H1 (cell line): ENCODE data around the gene ZC3H8. TPM values are rescaled to one million over a fixed set of nuclear protein-coding genes. Genes with fewer than 3 reads are reported as not detected.

Source experiments
- CTCF ChIA-PET: fragments of 300-600 bp; sonication (Branson Sonifier 250); formaldehyde crosslinking; loops from one replicate; lab custom pipeline; 2021; ENCODE audit not compliant: partially characterized antibody; lab: Charles Lee
- POLR2A ChIA-PET: fragments of 300-600 bp; sonication (Branson Sonifier 250); formaldehyde crosslinking; loops from one replicate; lab custom pipeline; 2021; ENCODE audit warnings: inconsistent platforms; ENCODE audit not compliant: partially characterized antibody; lab: Charles Lee
- DNase-seq, 2 experiments: peaks; one replicate each; pipeline versions ENCODE4 v3.0.0 to v3.0.0-alpha.2; 2010 to 2022; ENCODE audit warnings: low spot score in 2 of 2, low read depth in 1 of 2, mixed read lengths in 1 of 2
- FAIRE-seq: peaks from 2 replicates; lab custom pipeline; 2011; peaks lifted over from hg19 to GRCh38; lab: Jason Lieb, UNC
- H2AFZ ChIP-seq: 2 replicates; pipeline ENCODE4 v1.8.1; 2012; ENCODE audit warnings: low read length, inconsistent platforms
- H2AK5ac ChIP-seq: 2 replicates; pipeline ENCODE4 v1.6.1; 2013; ENCODE audit warnings: low read depth, low read length
- H2BK120ac ChIP-seq: replicated peaks from 2 replicates; pipeline ENCODE3; 2013; ENCODE audit warnings: low read depth, low read length, inconsistent platforms
- H2BK12ac ChIP-seq: 2 replicates; pipeline ENCODE4 v1.6.1; 2013; ENCODE audit warnings: low read depth, low read length
- H2BK15ac ChIP-seq: 2 replicates; pipeline ENCODE4 v1.6.1; 2013; ENCODE audit warnings: low read length
- H2BK20ac ChIP-seq: 2 replicates; pipeline ENCODE4 v1.6.1; 2013; ENCODE audit warnings: low read length
- H2BK5ac ChIP-seq: 2 replicates; pipeline ENCODE4 v1.6.1; 2013; ENCODE audit warnings: low read depth, low read length
- H3K14ac ChIP-seq: 2 replicates; pipeline ENCODE4 v1.6.1; 2013; ENCODE audit warnings: inconsistent platforms; ENCODE audit not compliant: insufficient read length
- H3K18ac ChIP-seq: 2 replicates; pipeline ENCODE4 v1.6.1; 2013; ENCODE audit warnings: low read length; ENCODE audit errors: extremely low read depth
- H3K23ac ChIP-seq: 2 replicates; pipeline ENCODE4 v1.6.1; 2013; ENCODE audit warnings: inconsistent platforms; ENCODE audit not compliant: insufficient read length
- H3K23me2 ChIP-seq: 2 replicates; pipeline ENCODE4 v1.6.1; 2013; ENCODE audit warnings: low read depth, low read length
- H3K27ac ChIP-seq: 2 replicates; pipeline ENCODE4 v1.6.1; 2011; ENCODE audit warnings: low read depth, low read length, inconsistent platforms
- H3K27me3 ChIP-seq, 4 experiments: replicated peaks in 1 of 4; 1 replicate in 1 of 4; 2 replicates in 3 of 4; pipeline versions ENCODE4 v1.6.1 to v1.8.1; 2011 to 2013; ENCODE audit warnings: low read length in 3 of 4, mild to moderate bottlenecking in 3 of 4, inconsistent platforms in 2 of 4, mixed read lengths in 2 of 4, moderate library complexity in 1 of 4; ENCODE audit not compliant: control insufficient read depth in 3 of 4, insufficient read depth in 3 of 4; ENCODE audit errors: extremely low read depth in 1 of 4
- H3K36me3 ChIP-seq, 4 experiments: 2 replicates each; pipeline versions ENCODE4 v1.6.1 to v1.8.1; 2011 to 2013; ENCODE audit warnings: mild to moderate bottlenecking in 4 of 4, low read length in 3 of 4, moderate library complexity in 2 of 4, control low read depth in 1 of 4, inconsistent platforms in 1 of 4; ENCODE audit not compliant: insufficient read depth in 4 of 4, control insufficient read depth in 2 of 4
- H3K4ac ChIP-seq: replicated peaks from 2 replicates; pipeline ENCODE3; 2013; ENCODE audit warnings: low read length, low read depth, mixed read lengths, inconsistent platforms; ENCODE audit not compliant: insufficient read length
- H3K4me1 ChIP-seq, 4 experiments: replicated peaks in 1 of 4; 1 replicate in 1 of 4; 2 replicates in 3 of 4; pipeline versions ENCODE4 v1.6.1 to v1.8.1; 2011 to 2013; ENCODE audit warnings: low read length in 3 of 4, inconsistent platforms in 2 of 4, mixed read lengths in 1 of 4; ENCODE audit not compliant: insufficient read depth in 4 of 4, control insufficient read depth in 3 of 4
- H3K4me2 ChIP-seq, 2 experiments: 2 replicates each; pipeline versions ENCODE4 v1.6.1 to v1.8.1; 2011 to 2013; ENCODE audit warnings: low read depth in 2 of 2, low read length in 2 of 2, control low read depth in 1 of 2, inconsistent platforms in 1 of 2, mild to moderate bottlenecking in 1 of 2; ENCODE audit not compliant: insufficient read depth in 1 of 2
- H3K4me3 ChIP-seq, 4 experiments: fragments of 200-600, 300-600 bp in 1 of 4; sonication (generic), shearing (Covaris generic), sonication (Bioruptor Twin) in 1 of 4; 2 replicates each; pipeline versions ENCODE4 v1.5.1 to v1.8.1; 2011 to 2016; ENCODE audit warnings: low read length in 4 of 4, low read depth in 3 of 4, control low read depth in 2 of 4, inconsistent platforms in 2 of 4, mild to moderate bottlenecking in 2 of 4, mixed read lengths in 1 of 4, moderate library complexity in 1 of 4; ENCODE audit not compliant: insufficient read depth in 2 of 4; ENCODE audit errors: extremely low read depth in 1 of 4
- H3K56ac ChIP-seq: replicated peaks from 2 replicates; pipeline ENCODE3; 2013; ENCODE audit warnings: low read depth, mild to moderate bottlenecking, mixed read lengths, low read length, inconsistent platforms; ENCODE audit not compliant: insufficient read length
- H3K79me1 ChIP-seq: 2 replicates; pipeline ENCODE4 v1.6.1; 2013; ENCODE audit warnings: low read depth, low read length, control low read depth
- H3K79me2 ChIP-seq, 2 experiments: 2 replicates each; pipeline versions ENCODE4 v1.6.1 to v1.8.1; 2012 to 2013; ENCODE audit warnings: low read length in 2 of 2, mild to moderate bottlenecking in 2 of 2, inconsistent platforms in 1 of 2; ENCODE audit not compliant: insufficient read depth in 2 of 2, control insufficient read depth in 1 of 2
- H3K9ac ChIP-seq, 4 experiments: replicated peaks in 1 of 4; 1 replicate in 1 of 4; 2 replicates in 3 of 4; pipeline versions ENCODE4 v1.6.1 to v1.8.1; 2011 to 2013; ENCODE audit warnings: low read depth in 3 of 4, low read length in 3 of 4, control low read depth in 2 of 4, mild to moderate bottlenecking in 2 of 4, moderate library complexity in 2 of 4, inconsistent platforms in 1 of 4; ENCODE audit errors: extremely low read depth in 1 of 4
- H3K9me3 ChIP-seq, 2 experiments: 2 replicates each; pipeline versions ENCODE4 v1.6.1 to v1.8.1; 2012 to 2013; ENCODE audit warnings: mild to moderate bottlenecking in 2 of 2, moderate library complexity in 2 of 2, control low read depth in 1 of 2, inconsistent platforms in 1 of 2, low read depth in 1 of 2, low read length in 1 of 2, mixed read lengths in 1 of 2; ENCODE audit not compliant: insufficient read depth in 2 of 2
- H4K20me1 ChIP-seq, 2 experiments: replicated peaks in 1 of 2; 2 replicates each; pipeline versions ENCODE3 to v1.8.1; 2011 to 2013; ENCODE audit warnings: inconsistent platforms in 2 of 2, low read length in 2 of 2, mild to moderate bottlenecking in 1 of 2; ENCODE audit not compliant: insufficient read depth in 2 of 2, control insufficient read depth in 1 of 2
- H4K5ac ChIP-seq: 2 replicates; pipeline ENCODE4 v1.6.1; 2013; ENCODE audit warnings: low read length, low read depth, mixed read lengths, inconsistent platforms; ENCODE audit not compliant: insufficient read length
- H4K8ac ChIP-seq: 2 replicates; pipeline ENCODE4 v1.8.0; 2013; ENCODE audit warnings: mild to moderate bottlenecking, moderate library complexity, low read length, inconsistent platforms; ENCODE audit not compliant: insufficient read depth; ENCODE audit errors: extremely low read depth
- H4K91ac ChIP-seq: replicated peaks from 2 replicates; pipeline ENCODE3; 2013; ENCODE audit warnings: low read length, mixed read lengths, inconsistent platforms; ENCODE audit not compliant: insufficient read length
- JUN ChIP-seq: IDR thresholded peaks from 2 replicates; pipeline ENCODE4 v1.6.1; 2011; ENCODE audit warnings: low read depth, mild to moderate bottlenecking, improper control_type of control experiment, low read length
- KDM1A ChIP-seq: fragments of 200-600, 300-600 bp; sonication (generic); IDR thresholded peaks from 2 replicates; pipeline ENCODE4 v1.7.1; 2016; ENCODE audit warnings: mild to moderate bottlenecking, low read length, borderline replicate concordance
- KDM5A ChIP-seq: fragments of 200-600 bp; IDR thresholded peaks from 2 replicates; pipeline ENCODE4 v1.7.1; 2012; ENCODE audit warnings: mild to moderate bottlenecking, low read length, inconsistent platforms, mixed read lengths
- MAFK ChIP-seq: IDR thresholded peaks from 2 replicates; pipeline ENCODE4 v1.6.1; 2012; ENCODE audit warnings: low read depth, mild to moderate bottlenecking, improper control_type of control experiment, low read length
- RBBP5 ChIP-seq: IDR thresholded peaks from 2 replicates; pipeline ENCODE4 v1.7.1; 2012; ENCODE audit warnings: low read depth, mild to moderate bottlenecking, inconsistent platforms, low read length, moderate library complexity, borderline replicate concordance
- SP2 ChIP-seq: IDR thresholded peaks from 2 replicates; pipeline ENCODE4 v1.6.1; 2012; ENCODE audit warnings: mild to moderate bottlenecking, low read length, inconsistent platforms
- SUZ12 ChIP-seq: fragments of 200-600 bp; sonication (generic); IDR thresholded peaks from 2 replicates; pipeline ENCODE4 v1.6.1; 2012; ENCODE audit warnings: mild to moderate bottlenecking, inconsistent platforms, low read length, moderate library complexity, mixed read lengths
- ZNF274 ChIP-seq: IDR thresholded peaks from 2 replicates; pipeline ENCODE4 v1.7.0; 2012; ENCODE audit warnings: low read length, borderline replicate concordance; ENCODE audit errors: extremely low read depth
- WGBS, 2 experiments: shearing (Covaris generic) in 1 of 2; methylation state at CpG; one replicate each; pipeline versions ENCODE4 v1.1.6 to v1.1.7; 2013 to 2015; ENCODE audit warnings: low lambda C conversion rate in 2 of 2, mixed read lengths in 2 of 2, inconsistent platforms in 1 of 2, low coverage in 1 of 2, missing lambda C conversion rate in 1 of 2; ENCODE audit not compliant: insufficient replicate concordance in 2 of 2, insufficient coverage in 1 of 2, insufficient read length in 1 of 2; ENCODE audit errors: extremely low coverage in 1 of 2, missing lambda C conversion rate in 1 of 2; 5-methylcytosine and 5-hydroxymethylcytosine counted together
- polyA plus RNA-seq, 7 experiments: library from polyadenylated mRNA; depleted of rRNA in 3 of 7; stranded (reverse) in 5 of 7; unstranded in 2 of 7; fragments of >200 nt in 5 of 7; fragments of 200-250 nt in 2 of 7; gene quantifications; 1 replicate in 5 of 7; 2 replicates in 1 of 7; 4 replicates in 1 of 7; pipeline versions ENCODE4 v1.2.1 to v1.2.3, GENCODE V29; 2011 to 2013; ENCODE audit warnings: missing spikeins in 2 of 7, mixed read lengths in 2 of 7
- total RNA-seq: library from RNA; stranded (reverse); fragmentation: NEBNext Ultra II Directional; extraction: Animal tissue kit (Norgen Biotek cat#: 25700); gene quantifications from 2 replicates; pipeline ENCODE4 v1.2.1, GENCODE V29; 2021

Gene ZC3H8
- total and polyA plus RNA-seq, 2 of the 8 experiments (the other 6 are each of a cell fraction or from before 2014, with no cell fraction given): 1.9 to 7.1 TPM

- Histone ChIP-seq H4K5ac (no peak overlapping the region), H3K4me1 (no peaks in the 10 kb centered on the region), H3K9ac (no peak overlapping the region), H2BK20ac (no peak overlapping the region), H3K4ac (no peak overlapping the region), H3K27me3 (no peaks in the 10 kb centered on the region), H3K56ac (no peak overlapping the region), H2AFZ (no peak overlapping the region), H2BK15ac (no peak overlapping the region), H3K14ac (no peak overlapping the region), H3K4me2 (no peak overlapping the region), H2BK5ac (no peak overlapping the region), H2BK12ac (no peak overlapping the region), H3K18ac (no peak overlapping the region), H3K23ac (no peak overlapping the region), H3K79me1 (no peaks in the 10 kb centered on the region), H3K36me3 (no peaks in the 10 kb centered on the region), H4K8ac (no peak overlapping the region), H2AK5ac (no peak overlapping the region), H3K9me3 (no peaks in the 10 kb centered on the region), H3K27ac (no peak overlapping the region), H2BK120ac (no peak overlapping the region), H4K20me1 (no peaks in the 10 kb centered on the region), H3K79me2 (no peaks in the 10 kb centered on the region), H3K4me3 (no peak overlapping the region), H4K91ac (no peak overlapping the region), H3K23me2 (no peaks in the 10 kb centered on the region)
- no peak for TF ChIP-seq KDM5A
- TF ChIP-seq SP2: no peak
- TF ChIP-seq MAFK: no peak
- TF ChIP-seq ZNF274: no peak
- TF ChIP-seq SUZ12: no peak
- no peak for TF ChIP-seq RBBP5
- no peak for TF ChIP-seq KDM1A
- no peak for TF ChIP-seq JUN
- no peak for DNase-seq
- ChIA-PET POLR2A (no interaction called here), CTCF (interaction anchor here (1.1 kb wide), 2 partner anchors 19 to 256 kb away, joined by 3 to 4 read pairs; no protein-coding TSS in a partner anchor)
- no peak for FAIRE-seq
- 90% methylated on average over 3 of the region's 3 CpGs; no CpG with 5 or more reads in 1 of the 2 experiments for WGBS, 2 experiments
Observed at GRCh38 chr2:112175333-112175732, 79.5 kb downstream of the ZC3H8 start.
